Thoracic aorta (tissue), 2 donors: Measurements from ENCODE around the gene SULT1A3. TPM values are rescaled to one million over a fixed set of nuclear protein-coding genes. Genes with fewer than 3 reads are reported as not detected.

ENCODE experiments used
- ATAC-seq: fragments of 150-250 bp; one replicate; pipeline ENCODE4 v1.8.0; 2017; ENCODE audit warnings: low read depth; ENCODE audit not compliant: insufficient number of reproducible peaks, low FRiP score
- DNase-seq: peaks from one replicate; pipeline ENCODE4 v3.0.0-alpha.2; 2020; ENCODE audit warnings: low spot score
- H3K27ac ChIP-seq, 2 donors: fragments of 200-600 bp; sonication (generic); 1 replicate in 1 of 2; 2 replicates in 1 of 2; pipeline ENCODE4 v1.5.1; 2016; ENCODE audit warnings: mild to moderate bottlenecking in 2 of 2, moderate library complexity in 2 of 2
- H3K27me3 ChIP-seq: fragments of 200-600 bp; sonication (generic); replicated peaks from 2 replicates; pipeline ENCODE4 v1.6.0; 2016; ENCODE audit warnings: mild to moderate bottlenecking; ENCODE audit not compliant: insufficient read depth
- H3K36me3 ChIP-seq: fragments of 200-600 bp; sonication (generic); one replicate; pipeline ENCODE4 v1.5.1; 2016
- H3K4me1 ChIP-seq, 2 donors: fragments of 200-600 bp; sonication (generic); 1 replicate in 1 of 2; 2 replicates in 1 of 2; pipeline versions ENCODE4 v1.5.1 to v1.6.0; 2016; ENCODE audit warnings: low read depth in 2 of 2, mild to moderate bottlenecking in 1 of 2; ENCODE audit not compliant: control insufficient read depth in 1 of 2
- H3K4me3 ChIP-seq: fragments of 200-600 bp; sonication (generic); 2 replicates; pipeline ENCODE4 v1.5.1; 2016; ENCODE audit warnings: mild to moderate bottlenecking
- H3K9me3 ChIP-seq: fragments of 200-600 bp; sonication (generic); 2 replicates; pipeline ENCODE4 v1.5.1; 2016
- total RNA-seq, 2 donors: library from RNA; depleted of rRNA; stranded (reverse); fragments of >200 nt; gene quantifications; one replicate each; pipeline versions ENCODE4 v1.1.0 to v1.2.3, GENCODE V29; 2016
- TF ChIP-seq, protein P1 (sequence below): fragments of 200-600 bp; sonication (generic); IDR thresholded peaks from one replicate; pipeline ENCODE4 v1.5.1; 2019; ENCODE audit warnings: antibody characterized with exemption

SULT1A3 gene
- total RNA-seq, 2 donors from 2014 or later = 11.1 to 15.6 TPM

DNA sequence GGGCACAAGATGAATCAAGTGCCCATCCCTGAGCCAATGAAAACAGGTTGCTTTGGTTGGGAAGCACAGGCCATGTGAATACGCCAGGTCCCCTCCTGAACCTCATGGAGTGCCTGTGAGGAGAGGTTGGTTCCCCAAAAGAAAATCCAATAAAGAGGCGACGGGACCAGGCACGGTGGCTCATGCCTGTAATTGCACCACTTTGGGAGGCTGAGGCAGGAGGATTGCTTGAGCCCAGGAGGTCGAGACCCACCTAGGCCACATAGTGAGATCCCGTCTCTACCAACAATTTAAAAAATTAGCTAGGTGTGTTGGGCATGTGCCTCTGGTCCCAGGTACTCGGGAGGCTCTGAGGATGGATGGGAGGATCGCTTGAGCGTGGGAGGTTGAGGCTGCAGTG lies 19.1 kb upstream of the SULT1A3 start:
- ATAC-seq (no peak), DNase-seq (no peak)
- peaks cover 6 to 10% of the 10 kb centered on the region in 2 donors for H3K4me1 ChIP-seq
- no peak overlapping the region for H3K27ac ChIP-seq
- no peaks in the 10 kb centered on the region for H3K9me3 ChIP-seq
- TF ChIP-seq, protein P1, sequence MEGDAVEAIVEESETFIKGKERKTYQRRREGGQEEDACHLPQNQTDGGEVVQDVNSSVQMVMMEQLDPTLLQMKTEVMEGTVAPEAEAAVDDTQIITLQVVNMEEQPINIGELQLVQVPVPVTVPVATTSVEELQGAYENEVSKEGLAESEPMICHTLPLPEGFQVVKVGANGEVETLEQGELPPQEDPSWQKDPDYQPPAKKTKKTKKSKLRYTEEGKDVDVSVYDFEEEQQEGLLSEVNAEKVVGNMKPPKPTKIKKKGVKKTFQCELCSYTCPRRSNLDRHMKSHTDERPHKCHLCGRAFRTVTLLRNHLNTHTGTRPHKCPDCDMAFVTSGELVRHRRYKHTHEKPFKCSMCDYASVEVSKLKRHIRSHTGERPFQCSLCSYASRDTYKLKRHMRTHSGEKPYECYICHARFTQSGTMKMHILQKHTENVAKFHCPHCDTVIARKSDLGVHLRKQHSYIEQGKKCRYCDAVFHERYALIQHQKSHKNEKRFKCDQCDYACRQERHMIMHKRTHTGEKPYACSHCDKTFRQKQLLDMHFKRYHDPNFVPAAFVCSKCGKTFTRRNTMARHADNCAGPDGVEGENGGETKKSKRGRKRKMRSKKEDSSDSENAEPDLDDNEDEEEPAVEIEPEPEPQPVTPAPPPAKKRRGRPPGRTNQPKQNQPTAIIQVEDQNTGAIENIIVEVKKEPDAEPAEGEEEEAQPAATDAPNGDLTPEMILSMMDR = no peak
- H3K4me3 ChIP-seq = no peak overlapping the region
- H3K27me3 ChIP-seq = no peaks in the 10 kb centered on the region
- no peaks in the 10 kb centered on the region for H3K36me3 ChIP-seq

DNA sequence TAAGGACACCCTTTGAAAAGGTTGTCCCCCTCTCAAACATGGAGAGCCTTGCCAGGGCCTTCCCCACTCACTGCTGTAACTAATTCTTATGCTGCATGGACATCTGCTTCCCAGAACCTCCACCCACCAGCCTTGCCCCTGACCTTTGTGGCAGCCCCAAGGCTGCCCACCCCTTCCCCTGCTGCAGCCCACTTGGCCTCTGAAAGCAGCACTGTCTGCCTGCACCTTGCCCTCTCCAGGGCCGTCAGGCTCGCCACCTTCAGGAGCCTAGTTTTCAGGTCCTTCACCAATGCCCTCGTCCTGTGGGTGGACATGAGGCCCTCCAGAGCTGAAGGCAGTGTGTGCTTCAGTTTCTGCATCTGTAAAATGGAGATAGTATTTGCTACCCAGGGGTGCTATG lies 18.3 kb upstream of the SULT1A3 start:
- H3K9me3 ChIP-seq = no peaks in the 10 kb centered on the region
- H3K27ac ChIP-seq = no peak overlapping the region
- TF ChIP-seq, protein P1 = no peak
- DNase-seq (no peak), ATAC-seq (no peak)
- H3K4me3 ChIP-seq = no peak overlapping the region
- no peaks in the 10 kb centered on the region for H3K36me3 ChIP-seq
- H3K4me1 ChIP-seq = peaks cover 6 to 10% of the 10 kb centered on the region in 2 donors
- H3K27me3 ChIP-seq = no peaks in the 10 kb centered on the region

DNA sequence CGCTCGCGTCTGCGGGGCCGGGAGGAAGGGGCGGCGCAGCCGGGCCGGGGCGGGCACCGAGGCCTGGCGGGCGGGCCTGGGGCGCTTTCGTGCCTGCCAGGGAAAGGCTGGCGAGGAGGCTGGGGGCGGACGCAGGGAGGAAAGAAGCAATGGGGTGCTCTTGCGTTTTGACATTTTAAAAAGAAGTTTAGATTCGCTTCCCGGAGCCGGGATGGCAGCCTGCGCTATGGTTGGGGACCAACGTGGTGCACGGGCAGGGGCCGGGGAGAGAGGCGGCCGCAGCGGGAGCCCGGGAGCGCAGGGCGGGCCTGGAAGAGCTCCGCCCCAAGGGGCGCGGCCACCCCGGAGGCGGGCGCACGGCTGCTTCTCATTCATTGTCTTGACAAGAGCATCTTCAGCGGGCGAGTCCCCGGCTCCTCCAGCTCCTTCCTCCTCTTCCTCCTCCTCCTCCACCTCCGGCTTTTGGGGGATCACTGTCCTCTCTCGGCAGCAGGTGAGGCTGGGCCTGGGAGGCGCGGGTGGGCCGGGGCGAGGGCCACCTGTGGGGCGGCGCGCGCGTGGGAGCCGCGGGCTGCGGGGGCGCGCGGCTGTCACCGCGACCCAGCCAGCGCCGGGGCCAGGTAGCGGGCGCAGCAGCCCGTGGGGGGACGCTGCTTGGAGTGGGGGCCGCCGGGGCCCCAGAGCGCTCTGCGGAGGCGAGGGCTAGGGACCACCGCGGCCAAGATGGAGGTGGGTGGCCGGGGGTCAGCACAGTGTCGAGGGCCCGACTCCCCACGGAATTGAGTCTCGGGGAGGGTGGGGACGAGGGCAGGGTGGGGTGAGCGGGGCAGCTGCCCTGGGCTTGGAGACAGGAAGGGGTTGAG lies 15.6 kb upstream of the SULT1A3 start, which contains the start of gene CORO1A:
CORO1A (plus strand) TSS at position 370 of the 863 bp plus-strand sequence. CDS start 1,608 bp downstream, outside the sequence.
- peak within 1 kb of the TSS; percentile 73 for H3K4me3 ChIP-seq
- DNase-seq = peak; percentile 19
- peak; percentile 68 for ATAC-seq
- peak within 1 kb of the TSS; percentile 29 to 41 for H3K27ac ChIP-seq
- H3K36me3 ChIP-seq = no peaks in the 10 kb centered on the region
- H3K9me3 ChIP-seq = no peaks in the 10 kb centered on the region
- H3K4me1 ChIP-seq = peaks cover 6 to 10% of the 10 kb centered on the region in 2 donors
- TF ChIP-seq, protein P1 = no peak
- no peaks in the 10 kb centered on the region for H3K27me3 ChIP-seq

DNA sequence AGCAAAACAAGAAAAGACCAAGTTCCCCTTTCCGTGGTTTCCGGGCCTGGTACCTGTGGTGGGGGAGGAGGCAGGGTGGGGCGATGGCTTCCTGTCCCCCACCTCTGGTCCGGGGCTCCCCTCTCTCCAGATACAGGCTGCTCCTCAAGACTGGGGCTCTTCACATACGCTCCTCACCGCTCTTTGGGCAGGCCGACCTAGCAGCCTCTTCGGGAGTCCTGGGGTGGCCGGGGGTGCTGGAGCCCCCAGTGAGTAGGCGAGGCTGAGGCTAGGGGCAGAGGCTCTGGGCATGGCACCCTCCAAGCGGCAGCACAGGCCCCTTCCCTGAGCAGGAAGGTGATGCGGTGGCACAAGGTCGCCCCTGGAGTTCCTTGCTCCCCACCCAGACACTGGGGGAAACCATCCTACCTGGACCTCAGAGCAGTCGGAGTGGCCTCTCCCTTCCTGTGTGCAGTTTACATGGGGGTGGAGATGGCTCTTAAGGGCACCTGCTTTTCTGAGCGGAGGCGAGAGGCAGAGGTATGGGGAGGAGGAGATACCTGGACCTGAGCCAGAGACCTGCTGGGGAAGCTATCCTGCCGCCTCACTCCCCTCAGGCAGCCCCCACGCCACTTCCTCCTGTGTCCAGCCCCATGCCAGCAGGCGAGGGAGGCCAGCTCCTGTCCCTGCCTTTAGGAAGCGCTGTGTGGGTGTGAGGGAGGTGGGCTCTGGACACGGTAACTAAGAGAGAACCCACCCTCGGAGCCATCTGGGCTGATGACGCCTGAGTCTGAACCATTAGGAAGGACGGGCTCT lies 14.8 kb upstream of the SULT1A3 start:
- Histone ChIP-seq H3K4me1 (peaks cover 6 to 10% of the 10 kb centered on the region in 2 donors), H3K36me3 (no peaks in the 10 kb centered on the region), H3K27ac (peak overlapping the region in 1 of 2 donors; percentile 29), H3K27me3 (no peaks in the 10 kb centered on the region), H3K9me3 (no peaks in the 10 kb centered on the region), H3K4me3 (peak overlapping the region; percentile 73)
- DNase-seq (no peak), ATAC-seq (no peak)
- TF ChIP-seq, protein P1 = no peak
